ENCODE data around the gene SELENOI. TPM values are rescaled to one million over a fixed set of nuclear protein-coding genes. Genes with fewer than 3 reads are reported as not detected.

The SELENOI gene
- total RNA-seq, 2 donors from 2014 or later = 10.4 to 31.3 TPM

DNA sequence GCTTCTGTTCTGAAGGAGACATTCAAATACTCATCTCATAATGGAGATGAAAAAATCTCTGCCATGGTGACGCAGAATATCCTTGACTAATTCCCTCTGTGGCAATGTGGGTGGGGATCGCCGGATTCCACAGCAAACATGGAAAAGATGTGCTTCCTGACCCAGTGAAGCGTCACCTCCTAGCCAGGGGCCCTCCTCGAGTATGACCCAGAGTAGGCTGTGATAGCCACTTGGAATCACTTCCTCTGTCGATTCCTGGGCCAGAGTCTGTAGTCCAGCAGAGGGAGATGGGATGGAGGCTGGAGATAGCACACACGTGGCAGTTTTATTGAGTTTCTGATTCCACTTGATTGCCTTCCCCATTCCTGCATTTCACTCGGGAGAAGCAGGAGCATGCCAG is 92.6 kb downstream of the SELENOI start:
- no peaks in the 10 kb centered on the region for H3K27me3 ChIP-seq
- H3K9me3 ChIP-seq = no peaks in the 10 kb centered on the region
- 49 to 53% methylated on average over 8 of the region's 8 CpGs for WGBS, 2 donors
- DNase-seq (no peak), ATAC-seq (no peak)
- no peak overlapping the region for H3K27ac ChIP-seq
- TF ChIP-seq CTCF (IDR thresholded peaks at IDR 0.05) = no peak
- no peak for TF ChIP-seq POLR2A (IDR thresholded peaks at IDR 0.05)
- H3K36me3 ChIP-seq (replicated peaks in 1 of 2; ENCODE audit: insufficient read depth in 1 of 2, low read depth in 2 of 2) = no peaks in the 10 kb centered on the region
- H3K4me3 ChIP-seq = no peak overlapping the region
- intact Hi-C loops (cut with DNase I) = no loop called here
- no peaks in the 10 kb centered on the region for H3K4me1 ChIP-seq

DNA sequence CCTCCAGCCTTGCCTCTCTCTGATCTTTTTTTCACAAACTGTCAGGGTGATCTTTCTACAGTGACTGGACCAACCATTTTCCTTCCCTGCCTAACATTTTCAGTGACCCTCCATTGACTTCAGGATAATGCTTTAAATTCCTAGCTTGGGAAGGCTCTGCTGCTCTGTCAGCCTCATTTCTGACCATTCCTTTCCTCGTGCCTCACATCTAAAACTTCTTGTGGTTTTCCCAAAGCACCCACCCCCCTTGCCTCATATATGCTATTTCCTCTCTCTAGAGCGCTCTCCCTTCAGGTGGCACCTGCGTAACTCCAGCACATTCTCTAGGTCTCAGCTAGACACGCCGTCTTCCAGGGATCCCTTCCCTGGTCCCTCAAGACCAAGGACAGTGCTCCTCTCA is 93.0 kb downstream of the SELENOI start:
- intact Hi-C loops (cut with DNase I) = no loop called here
- Histone ChIP-seq H3K4me1 (no peaks in the 10 kb centered on the region), H3K4me3 (no peak overlapping the region), H3K36me3 (replicated peaks in 1 of 2; ENCODE audit: insufficient read depth in 1 of 2, low read depth in 2 of 2) (no peaks in the 10 kb centered on the region), H3K27ac (no peak overlapping the region), H3K27me3 (no peaks in the 10 kb centered on the region), H3K9me3 (no peaks in the 10 kb centered on the region)
- DNase-seq (no peak), ATAC-seq (no peak)
- TF ChIP-seq POLR2A (IDR thresholded peaks at IDR 0.05) (no peak), CTCF (IDR thresholded peaks at IDR 0.05) (no peak)
- WGBS, 2 donors = 47 to 50% methylated on average over 5 of the region's 5 CpGs

GRCh38 chr2:26442301-26442700 is 96.4 kb downstream of the SELENOI start:
- no peak for DNase-seq
- 88 to 97% methylated on average over 2 of the region's 2 CpGs for WGBS, 2 donors
- no peaks in the 10 kb centered on the region for H3K4me1 ChIP-seq
- no peaks in the 10 kb centered on the region for H3K9me3 ChIP-seq
- H3K27me3 ChIP-seq = no peaks in the 10 kb centered on the region
- no peak overlapping the region for H3K27ac ChIP-seq
- H3K4me3 ChIP-seq = no peak overlapping the region
- H3K36me3 ChIP-seq (replicated peaks in 1 of 2; ENCODE audit: insufficient read depth in 1 of 2, low read depth in 2 of 2) = no peaks in the 10 kb centered on the region
- TF ChIP-seq CTCF (IDR thresholded peaks at IDR 0.05) (no peak), POLR2A (IDR thresholded peaks at IDR 0.05) (no peak)
- intact Hi-C loops (cut with DNase I) = no loop called here
- no peak for ATAC-seq

DNA sequence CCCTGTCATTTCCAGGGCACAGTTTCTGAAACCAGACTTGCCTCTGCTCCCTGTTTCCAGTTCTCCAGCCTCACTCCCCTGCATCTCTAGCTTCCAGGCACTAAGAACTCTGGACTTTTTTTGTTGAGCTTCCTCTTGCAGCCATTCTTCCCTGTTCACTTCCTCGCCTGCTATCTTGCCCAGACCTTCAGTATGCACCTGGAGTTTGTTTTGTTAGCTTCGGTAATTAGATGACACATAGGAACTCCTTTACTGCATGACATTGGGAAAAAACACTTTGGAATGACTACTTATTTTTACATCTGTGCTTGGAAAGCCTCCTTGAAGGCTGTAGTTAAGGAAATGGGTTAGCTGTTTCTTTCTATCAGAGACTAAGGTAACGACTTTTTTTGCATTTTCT is 96.8 kb downstream of the SELENOI start:
- TF ChIP-seq CTCF (IDR thresholded peaks at IDR 0.05) (no peak), POLR2A (IDR thresholded peaks at IDR 0.05) (no peak)
- Histone ChIP-seq H3K27me3 (no peaks in the 10 kb centered on the region), H3K27ac (no peak overlapping the region), H3K9me3 (no peaks in the 10 kb centered on the region), H3K4me3 (no peak overlapping the region), H3K36me3 (replicated peaks in 1 of 2; ENCODE audit: insufficient read depth in 1 of 2, low read depth in 2 of 2) (no peaks in the 10 kb centered on the region), H3K4me1 (no peaks in the 10 kb centered on the region)
- no peak for ATAC-seq
- intact Hi-C loops (cut with DNase I) = no loop called here
- WGBS, 2 donors = 66 to 76% methylated on average over 3 of the region's 3 CpGs
- no peak for DNase-seq

GRCh38 chr2:26444236-26444635 is 98.3 kb downstream of the SELENOI start:
- no peak for DNase-seq
- Histone ChIP-seq H3K9me3 (no peaks in the 10 kb centered on the region), H3K27ac (no peak overlapping the region), H3K4me3 (no peak overlapping the region), H3K36me3 (replicated peaks in 1 of 2; ENCODE audit: insufficient read depth in 1 of 2, low read depth in 2 of 2) (no peaks in the 10 kb centered on the region), H3K27me3 (no peaks in the 10 kb centered on the region), H3K4me1 (no peaks in the 10 kb centered on the region)
- ATAC-seq = no peak
- intact Hi-C loops (cut with DNase I) = no loop called here
- no peak for TF ChIP-seq CTCF (IDR thresholded peaks at IDR 0.05)
- no peak for TF ChIP-seq POLR2A (IDR thresholded peaks at IDR 0.05)
- WGBS, 2 donors = 71 to 79% methylated on average over 7 of the region's 7 CpGs

Other genes with a start within 250 kb of the SELENOI start
- gene GAREM2, start 173.1 kb upstream of the SELENOI start, total RNA-seq = 1 to 10 TPM; 1.6 TPM
- 100 to 1,000 TPM in 1 of 2 donors, 10 to 100 TPM in 1; 98.3 to 110 TPM for gene HADHA, start 101.5 kb upstream of the SELENOI start, total RNA-seq
- gene HADHB, start 101.2 kb upstream of the SELENOI start, total RNA-seq = 100 to 1,000 TPM; 108 to 127 TPM
- not detected for gene ADGRF3, start 646 bp downstream of the SELENOI start, total RNA-seq
- not detected for gene DRC1, start 55.8 kb downstream of the SELENOI start, total RNA-seq
- under 1 TPM in 1 of 2 donors, not detected in 1; 0.26 TPM for gene OTOF, start 132.0 kb downstream of the SELENOI start, total RNA-seq

Measured in body of pancreas (tissue), 4 donors.